ENCODE data around the gene MYO1G.

MYO1G gene

GRCh38 chr7:44971188-44971901 is 7.5 kb downstream of the MYO1G start:
- no peak for DNase-seq (ENCODE audit: low read depth in 2 of 2)
- TF ChIP-seq CTCF (IDR thresholded peaks at IDR 0.05; ENCODE audit: low read depth, low read length), result no peak
- no peak overlapping the region for H3K4me3 ChIP-seq (replicated peaks in 1 of 2; ENCODE audit: low read depth in 2 of 2, low read length in 2 of 2)

- no peak for TF ChIP-seq CTCF (IDR thresholded peaks at IDR 0.05; ENCODE audit: low read depth, low read length)
- H3K4me3 ChIP-seq (replicated peaks in 1 of 2; ENCODE audit: low read depth in 2 of 2, low read length in 2 of 2), result no peak overlapping the region
- DNase-seq (ENCODE audit: low read depth in 2 of 2), result no peak
Measured at GRCh38 chr7:44970523-44971051, 8.2 kb downstream of the MYO1G start.

- no peak for TF ChIP-seq CTCF (IDR thresholded peaks at IDR 0.05; ENCODE audit: low read depth, low read length)
- H3K4me3 ChIP-seq (replicated peaks in 1 of 2; ENCODE audit: low read depth in 2 of 2, low read length in 2 of 2), result no peak overlapping the region
- no peak for DNase-seq (ENCODE audit: low read depth in 2 of 2)
Measured at GRCh38 chr7:44969701-44970522, 8.9 kb downstream of the MYO1G start.

GRCh38 chr7:44969049-44969700 is 9.6 kb downstream of the MYO1G start:
- DNase-seq (ENCODE audit: low read depth in 2 of 2), result no peak
- no peak overlapping the region for H3K4me3 ChIP-seq (replicated peaks in 1 of 2; ENCODE audit: low read depth in 2 of 2, low read length in 2 of 2)
- TF ChIP-seq CTCF (IDR thresholded peaks at IDR 0.05; ENCODE audit: low read depth, low read length), result no peak

GRCh38 chr7:44967571-44968446 is 11.0 kb downstream of the MYO1G start:
- TF ChIP-seq CTCF (IDR thresholded peaks at IDR 0.05; ENCODE audit: low read depth, low read length), result peak; percentile 52
- H3K4me3 ChIP-seq (replicated peaks in 1 of 2; ENCODE audit: low read depth in 2 of 2, low read length in 2 of 2), result no peak overlapping the region
- peak; percentile 40 to 50 for DNase-seq (ENCODE audit: low read depth in 2 of 2)
